GM12891 (cell line): ENCODE results near the gene SRPK3.

Experiments used
- DNase-seq: peaks from one replicate; pipeline ENCODE4 v3.0.0; 2011; ENCODE audit warnings: low spot score; ENCODE audit not compliant: insufficient read length
- FAIRE-seq: peaks from 2 replicates; lab custom pipeline; 2011; peaks lifted over from hg19 to GRCh38; lab: Jason Lieb, UNC
- PAX5 ChIP-seq: IDR thresholded peaks from 2 replicates; pipeline ENCODE4 v1.6.1; 2011; ENCODE audit warnings: low read length, moderate library complexity, mild to moderate bottlenecking; ENCODE audit not compliant: insufficient read depth, severe bottlenecking
- POLR2A ChIP-seq: IDR thresholded peaks from 2 replicates; pipeline ENCODE4 v1.6.1; 2011; ENCODE audit warnings: low read depth, low read length, control low read depth
- POLR2AphosphoS5 ChIP-seq: IDR thresholded peaks from 2 replicates; pipeline ENCODE4 v1.6.1; 2011; ENCODE audit warnings: low read depth, low read length, control low read depth
- POU2F2 ChIP-seq: IDR thresholded peaks from 2 replicates; pipeline ENCODE4 v1.6.1; 2011; ENCODE audit warnings: low read depth, mild to moderate bottlenecking, control low read depth, low read length, moderate library complexity
- SPI1 ChIP-seq: IDR thresholded peaks from 2 replicates; pipeline ENCODE4 v1.6.1; 2011; ENCODE audit warnings: low read depth, low read length, control low read depth
- TAF1 ChIP-seq: IDR thresholded peaks from 2 replicates; pipeline ENCODE4 v1.6.1; 2011; ENCODE audit warnings: low read depth, low read length, control low read depth

The SRPK3 gene

DNA sequence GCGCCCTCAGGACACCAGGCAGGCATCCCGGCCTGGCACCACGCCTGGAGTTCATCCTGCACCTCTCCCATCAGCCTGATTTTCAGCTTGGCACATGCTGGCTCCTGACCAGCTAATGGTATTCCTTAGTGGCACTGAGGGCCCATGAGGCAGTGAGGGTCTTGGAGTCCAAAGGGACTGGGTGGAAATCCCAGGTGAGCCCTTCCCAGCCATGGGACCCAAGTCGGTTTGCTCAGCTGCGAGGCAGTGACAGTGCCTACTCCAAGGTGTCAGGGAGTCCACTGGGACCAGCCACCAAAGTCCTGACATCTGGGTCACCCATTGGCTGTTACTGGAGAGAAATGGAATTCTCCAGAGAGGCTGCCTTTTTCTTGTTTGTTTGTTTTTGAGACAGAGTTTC lies 18.5 kb downstream of the SRPK3 start:
- DNase-seq: no peak
- FAIRE-seq: no peak
- TF ChIP-seq POLR2A: no peak
- no peak for TF ChIP-seq PAX5
- TF ChIP-seq POU2F2: no peak
- no peak for TF ChIP-seq SPI1
- TF ChIP-seq POLR2AphosphoS5: no peak
- TF ChIP-seq TAF1: no peak

DNA sequence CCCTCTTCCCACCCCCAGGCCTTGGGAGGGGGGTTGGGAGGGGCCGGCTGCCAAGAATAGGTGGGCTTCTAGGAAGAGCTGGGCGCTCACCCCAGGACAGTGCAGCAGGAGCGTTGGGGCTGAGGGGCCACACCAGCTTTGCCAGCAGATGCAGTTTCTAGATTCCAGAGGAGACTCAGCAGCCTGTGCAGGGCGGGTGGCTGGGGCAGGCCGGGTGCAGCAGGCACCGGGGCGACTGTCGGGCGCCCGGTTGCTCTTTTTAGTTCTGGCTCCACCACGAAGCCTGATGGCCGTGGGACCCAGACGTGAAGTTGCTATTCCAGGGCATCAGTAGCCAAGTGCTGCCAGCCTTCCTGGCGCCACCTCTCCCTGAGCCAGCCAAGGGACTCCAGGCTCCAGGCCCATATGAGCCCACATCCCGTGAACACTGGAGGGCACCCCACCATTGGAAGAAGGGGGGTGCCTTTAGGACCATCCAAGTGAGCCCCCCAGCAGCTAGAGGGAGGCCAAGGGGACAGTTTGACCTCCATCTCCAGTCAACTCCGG lies 19.4 kb downstream of the SRPK3 start:
- DNase-seq (no peak), FAIRE-seq (no peak)
- TF ChIP-seq PAX5 (no peak), POLR2A (no peak), POU2F2 (no peak), TAF1 (no peak), POLR2AphosphoS5 (no peak), SPI1 (no peak)

DNA sequence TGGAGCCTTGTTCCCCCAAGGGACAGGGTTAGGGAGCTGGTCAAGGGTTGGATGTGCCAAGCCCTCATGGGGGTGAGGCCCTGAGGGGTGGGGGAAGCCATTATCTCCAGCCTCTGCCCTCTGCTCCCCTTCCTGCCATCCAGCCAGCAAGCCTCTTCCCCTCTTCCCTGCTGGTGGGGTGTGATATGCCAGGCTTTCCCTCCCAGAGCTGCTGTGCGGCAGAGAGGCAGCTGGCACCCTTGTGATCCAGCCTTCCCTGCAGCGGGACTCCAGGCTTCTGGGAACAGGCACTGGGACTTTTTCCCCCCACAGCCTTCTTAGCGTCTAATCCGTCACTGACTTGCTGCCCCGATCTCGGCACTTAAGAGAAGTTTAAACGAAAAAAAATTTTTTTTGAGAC lies 19.9 kb downstream of the SRPK3 start:
- TF ChIP-seq POU2F2 (no peak), SPI1 (no peak)
- DNase-seq: no peak
- FAIRE-seq: no peak

DNA sequence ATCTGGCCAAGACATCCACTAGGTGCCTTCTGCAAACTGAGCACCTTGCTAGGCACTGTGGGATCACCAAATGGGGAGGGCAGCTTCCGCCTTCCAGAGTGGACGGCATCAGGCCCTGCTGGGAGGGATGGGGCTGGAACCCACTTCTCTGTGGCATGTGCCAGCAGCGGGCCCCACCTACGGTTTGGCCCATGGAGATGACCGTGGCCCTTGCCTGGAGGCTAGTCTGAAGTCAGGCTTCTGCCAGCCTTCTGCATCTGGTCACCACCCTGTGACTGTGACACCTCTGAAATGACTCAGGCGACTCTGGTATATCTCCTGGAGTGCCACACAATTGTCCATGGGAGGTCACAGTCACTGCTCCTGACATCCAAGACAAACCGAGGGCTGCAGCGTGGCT lies 20.8 kb downstream of the SRPK3 start:
- TF ChIP-seq POU2F2 (no peak), PAX5 (no peak), TAF1 (no peak), POLR2A (no peak), POLR2AphosphoS5 (no peak), SPI1 (no peak)
- DNase-seq: no peak
- FAIRE-seq: no peak

DNA sequence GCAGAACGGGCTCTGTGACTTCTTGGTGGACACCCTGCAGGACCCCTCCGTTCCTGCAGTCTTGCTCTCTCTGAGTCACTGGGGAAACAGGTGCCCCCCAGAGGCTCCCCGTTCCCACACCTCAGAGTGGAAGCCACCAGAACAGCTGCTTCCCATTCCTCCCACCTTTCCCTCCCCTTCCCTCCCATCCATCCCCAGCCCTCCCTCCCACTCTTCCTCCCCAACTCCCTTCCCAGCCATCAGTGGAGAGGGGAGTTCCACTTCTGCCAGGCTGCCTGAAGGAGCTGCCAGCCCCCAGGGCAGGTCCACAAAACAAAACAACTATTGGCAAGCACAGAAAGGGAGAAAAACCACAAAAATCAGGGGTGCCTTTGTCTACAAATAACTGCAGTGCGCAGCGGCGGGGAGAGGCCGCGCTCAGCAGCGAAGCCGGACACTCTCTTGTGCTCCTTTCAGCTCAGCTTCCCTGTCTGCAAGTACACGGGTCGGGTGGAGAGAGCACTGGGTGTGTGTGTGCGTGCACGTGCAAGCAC lies 21.7 kb downstream of the SRPK3 start:
- FAIRE-seq (no peak), DNase-seq (no peak)
- TF ChIP-seq POLR2A: no peak

DNA sequence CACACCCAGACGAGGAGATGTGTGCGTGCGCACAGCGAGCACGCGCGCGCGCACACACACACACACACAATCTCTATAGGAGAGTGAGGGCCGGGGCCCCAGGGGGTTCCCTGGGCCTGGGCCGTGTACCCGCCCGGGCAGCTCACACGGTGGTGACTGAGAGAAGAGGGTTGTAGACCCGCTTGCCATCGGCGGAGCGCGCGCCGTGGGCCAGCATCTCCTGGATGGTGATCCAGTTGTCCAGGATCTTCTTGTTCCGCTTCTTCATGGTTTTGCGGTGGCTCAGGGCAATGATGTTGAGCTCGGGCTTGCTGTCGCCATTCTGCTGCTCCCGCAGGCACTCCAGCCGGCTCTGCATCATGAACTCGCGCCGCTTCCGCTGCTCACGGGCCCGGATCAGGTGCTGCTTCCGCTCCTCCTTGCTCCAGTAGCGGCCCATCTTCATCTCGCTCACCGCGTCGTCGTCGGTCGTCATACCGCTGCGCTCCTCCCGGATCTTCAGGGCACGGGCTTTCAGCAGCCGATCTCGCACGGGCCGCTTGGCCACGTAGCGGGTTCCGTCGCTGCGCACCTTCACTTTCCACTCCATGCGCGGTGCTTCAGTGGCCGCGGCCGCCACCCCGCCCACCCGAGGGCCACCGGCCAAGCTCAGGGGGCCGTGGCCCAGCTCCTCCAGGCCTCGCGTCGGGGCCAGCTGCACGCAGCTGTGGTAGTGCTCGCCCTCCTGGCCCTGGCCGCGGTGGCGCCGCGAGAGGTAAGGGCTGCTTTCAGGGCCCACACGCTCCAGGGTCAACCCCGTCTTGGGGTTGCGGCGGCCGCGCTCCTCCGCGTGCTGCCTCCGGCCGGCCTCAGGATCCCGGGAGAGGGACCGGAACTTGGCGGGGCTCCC lies 22.6 kb downstream of the SRPK3 start:
- DNase-seq (no peak), FAIRE-seq (no peak)
- TF ChIP-seq SPI1 (no peak), POLR2AphosphoS5 (no peak), POU2F2 (no peak)

DNA sequence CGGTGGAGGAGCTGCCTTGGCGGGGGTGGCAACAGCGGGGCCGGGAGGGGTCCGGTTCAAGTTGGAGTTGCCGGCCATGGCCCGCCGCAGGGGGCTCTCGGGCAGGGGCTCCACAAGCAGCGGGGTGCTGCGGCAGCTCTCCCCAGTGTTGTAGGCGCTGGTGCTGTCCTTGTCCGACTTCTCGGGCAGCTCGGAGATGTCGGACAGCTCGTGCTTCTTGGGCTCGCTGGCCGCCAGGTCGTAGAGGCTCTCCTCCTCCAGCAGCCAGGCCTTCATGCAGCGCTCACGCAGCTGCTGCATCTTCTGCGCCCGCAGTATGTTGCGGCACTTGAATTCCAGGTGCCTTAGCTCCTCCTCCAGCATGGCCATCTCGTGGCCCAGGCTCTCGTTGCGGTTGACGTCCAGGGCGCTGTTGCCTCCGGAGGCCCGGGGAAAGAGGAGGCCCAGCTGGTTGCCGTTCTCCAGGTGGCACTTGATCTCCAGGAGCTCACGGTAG lies 23.3 kb downstream of the SRPK3 start:
- no peak for DNase-seq
- TF ChIP-seq SPI1 (no peak), PAX5 (no peak), POLR2AphosphoS5 (no peak), POLR2A (no peak), POU2F2 (no peak), TAF1 (no peak)
- no peak for FAIRE-seq

DNA sequence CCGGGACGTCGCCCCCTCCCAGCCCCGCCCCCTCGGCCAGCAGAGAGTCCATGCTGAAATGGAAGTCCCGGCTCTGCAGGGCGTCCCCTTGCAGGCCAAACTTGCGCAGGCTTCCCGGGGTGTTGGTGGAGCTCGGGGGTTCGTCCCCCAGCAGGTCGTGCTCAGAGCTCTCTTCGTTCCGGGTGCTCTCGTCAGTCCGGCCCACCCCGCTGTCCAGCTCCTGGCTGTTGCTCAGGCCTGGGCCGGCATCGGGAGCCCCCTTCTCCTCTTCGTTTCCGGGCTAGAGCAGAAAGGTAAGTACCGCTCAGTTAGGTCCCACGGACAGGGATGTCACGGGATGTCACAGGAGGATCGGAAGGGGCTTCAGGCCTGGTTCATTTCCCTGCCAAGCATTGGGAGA lies 23.8 kb downstream of the SRPK3 start:
- DNase-seq (no peak), FAIRE-seq (no peak)
- no peak for TF ChIP-seq TAF1
- no peak for TF ChIP-seq PAX5
- TF ChIP-seq SPI1: no peak
- TF ChIP-seq POU2F2: no peak
- TF ChIP-seq POLR2AphosphoS5: no peak
- no peak for TF ChIP-seq POLR2A

DNA sequence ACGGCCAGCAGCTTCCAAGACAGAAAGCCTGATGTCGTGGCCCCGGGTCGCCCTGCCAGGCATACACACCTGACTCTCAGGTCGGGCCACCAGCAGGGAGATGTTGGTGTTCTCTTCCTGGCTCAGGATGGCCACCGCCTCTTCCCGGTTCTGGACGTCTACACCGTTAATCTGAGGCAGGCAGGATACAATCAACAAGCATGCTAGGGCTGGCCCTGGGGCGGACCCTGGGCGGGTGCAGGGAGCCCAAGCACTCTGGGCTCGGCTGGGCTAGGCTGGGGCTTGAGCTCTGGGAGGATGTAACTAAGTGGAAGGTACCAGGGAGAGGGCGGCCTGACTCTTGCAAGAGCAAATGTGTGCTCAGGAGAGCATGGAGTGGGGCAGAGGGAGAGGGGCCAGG lies 24.6 kb downstream of the SRPK3 start:
- DNase-seq (no peak), FAIRE-seq (no peak)
- TF ChIP-seq POU2F2 (no peak), POLR2A (no peak), PAX5 (no peak), POLR2AphosphoS5 (no peak), SPI1 (no peak), TAF1 (no peak)
